HG03442 (cell line): Measurements from ENCODE around the gene LHX4.

Experiments
- ATAC-seq: cut with Tn5 transposase; IDR thresholded peaks from one replicate; pipeline ENCODE4 v1.9.1; 2021; ENCODE audit warnings: mild to moderate bottlenecking, moderate library complexity; ENCODE audit not compliant: unreplicated experiment

LHX4 gene

GRCh38 chr1:180229483-180230415 lies at the start of gene LHX4:
LHX4 (plus strand) TSS chr1:180230264; CDS start chr1:180230530, 266 bp downstream.
- ATAC-seq = peak; percentile 34

DNA sequence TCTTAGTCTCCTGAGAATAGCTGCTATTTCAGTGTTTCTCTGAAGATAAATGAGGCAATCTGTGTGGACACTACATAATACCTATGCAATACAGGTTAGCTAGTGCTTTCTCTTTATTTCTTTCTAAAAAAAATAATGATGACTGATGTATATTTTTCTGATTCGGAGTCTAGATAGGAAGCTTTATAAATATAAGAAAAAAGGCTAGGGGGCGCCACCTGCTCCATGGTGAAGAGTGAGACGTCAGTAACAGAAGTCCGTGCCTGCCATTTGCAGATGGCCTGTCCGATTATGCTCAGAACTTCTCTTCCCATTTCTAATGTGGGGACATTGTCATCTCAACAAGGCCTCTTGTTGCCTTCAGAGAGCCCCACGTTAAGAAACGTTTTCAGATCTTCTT lies 49.0 kb upstream of the LHX4 start:
- ATAC-seq = no peak

GRCh38 chr1:180181996-180182642 lies 47.9 kb upstream of the LHX4 start:
- ATAC-seq = no peak

DNA sequence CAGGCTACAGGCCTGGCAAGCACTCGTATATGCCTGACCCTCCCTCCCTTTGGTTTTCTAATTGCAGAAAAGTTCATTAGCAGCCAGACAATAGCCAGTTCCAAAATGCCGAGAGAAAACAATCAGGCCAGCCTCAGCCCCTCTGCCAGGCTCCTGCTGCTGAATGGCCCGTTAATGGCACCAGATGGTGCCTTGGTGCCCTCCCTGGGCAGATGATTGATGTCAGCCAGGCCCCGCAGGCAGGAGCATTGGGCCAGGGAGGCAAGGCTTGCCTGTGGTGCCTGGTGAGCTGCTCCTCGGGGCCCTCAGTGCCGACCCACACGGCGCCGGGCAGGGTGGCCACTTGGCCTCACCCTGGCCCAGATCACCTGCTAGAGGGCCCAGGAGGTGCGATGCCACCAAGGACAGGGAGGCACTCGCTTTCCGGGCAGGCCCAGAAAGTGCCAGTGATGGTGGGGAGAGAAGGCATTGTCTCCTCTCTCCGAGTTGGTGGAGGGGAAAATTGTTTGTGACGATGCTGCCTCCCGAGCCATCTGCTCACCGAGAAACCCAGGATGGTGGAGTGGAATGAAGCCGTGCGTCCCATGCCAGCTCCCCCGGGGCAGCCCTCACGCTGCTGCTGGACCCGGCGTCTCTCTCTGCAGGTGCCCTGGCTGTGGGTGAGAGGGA lies 47.3 kb upstream of the LHX4 start:
- no peak for ATAC-seq

DNA sequence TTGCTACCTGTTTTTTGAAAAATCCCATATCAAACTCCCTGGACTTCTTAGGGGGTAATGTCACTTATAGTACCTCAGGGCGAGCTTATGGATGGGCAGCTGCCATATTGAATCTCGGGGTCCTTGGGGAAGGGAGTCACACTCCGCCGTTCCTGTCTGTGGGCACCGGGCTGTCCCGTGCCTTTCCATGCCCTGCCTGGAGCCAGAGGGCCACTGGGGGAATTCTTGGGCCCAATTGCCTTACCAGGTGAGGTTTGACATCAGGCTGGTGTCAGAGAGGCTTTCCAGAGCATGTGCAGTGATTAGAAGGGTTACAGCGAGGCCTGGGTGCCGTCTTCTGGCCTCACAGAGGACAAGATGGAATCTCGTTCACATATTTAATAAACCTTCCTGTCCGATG lies 46.6 kb upstream of the LHX4 start:
- no peak for ATAC-seq

- ATAC-seq = no peak
These were observed 46.0 kb upstream of the LHX4 start for GRCh38 chr1:180184041-180184440.

- ATAC-seq = no peak
These were observed 44.8 kb upstream of the LHX4 start for GRCh38 chr1:180185281-180185680.

- no peak for ATAC-seq
These were observed 44.0 kb upstream of the LHX4 start for GRCh38 chr1:180185971-180186645.

DNA sequence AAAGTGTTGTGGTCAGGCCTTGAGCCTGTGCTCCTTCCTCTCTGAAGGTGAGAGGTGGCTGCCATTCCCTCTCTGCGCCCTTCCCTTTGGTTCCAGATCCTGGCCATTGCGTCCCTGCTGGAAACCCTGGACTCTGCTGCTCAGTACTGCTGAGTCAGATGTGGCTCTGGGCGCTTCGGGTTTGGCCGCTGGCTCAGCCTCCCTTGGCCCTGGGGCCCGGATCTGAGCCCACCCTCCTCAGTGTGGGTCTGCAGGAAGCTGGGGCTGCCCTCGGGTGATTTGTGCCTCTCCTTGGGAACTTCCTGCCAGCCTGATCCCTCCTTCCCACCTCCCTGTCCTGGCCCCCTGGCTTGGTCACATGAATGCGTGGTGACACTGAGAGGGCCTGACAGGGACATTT lies 43.2 kb upstream of the LHX4 start:
- no peak for ATAC-seq

GRCh38 chr1:180187626-180188025 lies 42.4 kb upstream of the LHX4 start:
- ATAC-seq = no peak

DNA sequence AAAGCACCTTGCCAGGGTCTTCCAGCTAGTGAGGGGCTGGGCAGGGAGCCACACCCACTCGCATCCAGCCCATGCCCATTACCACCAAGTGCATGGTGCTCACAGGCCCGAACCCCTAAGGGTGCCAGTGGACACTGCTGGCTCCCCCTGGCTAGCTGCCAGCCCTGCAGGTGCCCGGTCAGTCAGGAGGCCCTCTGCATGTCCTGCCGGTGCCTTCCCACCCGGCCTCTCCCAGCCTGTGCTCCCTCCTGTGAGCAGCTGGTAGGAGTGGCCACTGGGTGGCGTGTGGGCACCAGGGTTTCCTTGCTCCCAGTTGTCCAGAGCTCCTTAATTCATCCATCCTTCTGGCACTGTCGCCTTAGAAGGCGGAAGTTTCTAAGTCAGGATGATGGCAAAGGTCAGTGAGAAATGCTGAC lies 42.0 kb upstream of the LHX4 start:
- ATAC-seq = no peak

DNA sequence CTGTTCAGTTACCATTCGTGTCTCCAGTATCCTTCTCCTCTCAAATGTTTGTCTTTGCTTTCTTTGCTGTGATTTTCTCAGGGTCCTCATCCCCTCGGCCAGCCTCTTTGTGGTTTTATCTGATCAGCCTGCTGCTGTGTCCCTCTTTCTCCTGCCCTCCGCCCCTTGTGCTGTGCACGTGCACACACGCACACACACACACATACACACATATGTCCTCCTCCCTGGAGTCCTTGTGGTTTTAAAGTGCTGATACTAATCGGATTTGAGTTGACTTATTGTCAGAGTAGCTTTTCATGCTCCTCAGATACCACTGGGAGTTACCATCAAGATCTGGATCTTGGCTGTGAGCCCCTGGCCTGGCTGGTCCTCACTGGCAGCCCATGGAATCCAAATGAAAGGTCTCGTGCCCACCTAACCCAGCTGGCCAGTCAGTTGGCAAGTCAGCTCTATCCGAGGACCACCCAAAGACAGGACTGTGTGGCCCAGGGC lies 41.3 kb upstream of the LHX4 start:
- no peak for ATAC-seq

- ATAC-seq = no peak
These were observed 40.0 kb upstream of the LHX4 start for GRCh38 chr1:180190091-180190490.

DNA sequence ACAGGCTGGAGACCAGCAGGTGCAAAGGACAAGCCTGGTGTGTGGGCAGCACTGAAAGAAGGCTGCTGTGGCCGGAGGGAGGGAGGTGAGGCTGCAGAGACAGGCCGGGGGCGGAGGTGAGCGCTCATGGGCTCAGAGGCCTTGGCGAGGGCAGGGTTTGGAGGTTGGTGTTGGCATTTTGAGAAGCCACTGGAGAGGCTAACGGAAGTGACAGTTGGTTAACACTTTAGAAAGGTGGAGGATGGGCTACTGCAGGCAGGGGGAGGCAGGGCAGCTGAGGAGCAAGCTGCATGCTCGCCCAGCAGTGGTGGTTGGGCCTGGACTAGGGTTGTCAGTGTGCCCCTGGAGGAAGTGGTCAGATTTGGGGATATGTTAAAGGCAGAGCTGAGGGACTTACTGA lies 37.9 kb upstream of the LHX4 start:
- no peak for ATAC-seq

- no peak for ATAC-seq
These were observed 36.7 kb upstream of the LHX4 start for GRCh38 chr1:180193141-180194047.

DNA sequence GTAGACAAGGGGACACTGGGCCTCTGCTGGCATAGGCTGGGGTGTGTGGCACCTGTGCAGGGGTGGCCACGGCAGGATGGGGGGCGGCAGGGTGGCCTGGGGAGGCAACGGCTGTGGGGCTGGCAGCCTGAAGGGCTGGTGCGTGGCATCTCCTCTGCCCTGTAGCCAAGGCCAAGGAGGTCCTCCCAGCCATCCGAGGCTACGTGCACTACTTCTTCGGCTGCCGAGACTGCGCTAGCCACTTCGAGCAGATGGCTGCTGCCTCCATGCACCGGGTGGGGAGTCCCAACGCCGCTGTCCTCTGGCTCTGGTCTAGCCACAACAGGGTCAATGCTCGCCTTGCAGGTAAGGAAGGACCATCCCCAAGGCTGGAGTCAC lies 36.0 kb upstream of the LHX4 start:
- no peak for ATAC-seq

DNA sequence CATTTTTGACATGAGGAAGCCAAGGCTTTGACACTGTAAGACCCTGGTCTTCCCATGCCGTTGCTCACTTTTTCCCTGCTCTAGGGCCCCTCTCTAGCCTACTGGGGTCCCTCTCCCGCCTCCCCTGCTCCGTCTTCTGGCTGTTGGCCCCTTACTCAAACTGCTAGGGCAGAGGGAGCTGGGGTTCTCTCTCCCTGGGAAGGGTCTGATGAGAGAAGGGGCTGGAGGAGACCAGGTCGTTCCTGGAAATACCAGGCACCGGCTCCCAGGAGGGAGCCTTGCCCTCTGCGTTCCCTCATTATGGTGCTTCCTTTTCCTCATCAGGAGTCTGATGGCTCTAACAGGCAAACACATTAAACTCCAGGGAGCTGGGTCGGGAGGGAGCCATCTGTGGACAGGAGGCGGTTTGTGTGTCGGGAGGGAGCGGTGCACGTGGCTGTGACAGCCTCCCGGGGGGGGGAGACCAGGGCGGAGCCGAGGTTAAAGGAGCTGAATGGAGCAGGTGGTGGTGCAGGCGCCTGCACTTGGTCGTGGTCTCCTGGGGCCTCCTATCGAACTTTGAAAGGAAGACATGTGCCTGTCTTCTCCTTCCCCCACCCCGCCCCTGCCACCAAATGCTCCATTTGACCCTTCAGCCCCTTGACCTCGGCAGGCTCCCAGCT lies 35.4 kb upstream of the LHX4 start:
- ATAC-seq = no peak

GRCh38 chr1:180195401-180195800 lies 34.7 kb upstream of the LHX4 start:
- no peak for ATAC-seq

DNA sequence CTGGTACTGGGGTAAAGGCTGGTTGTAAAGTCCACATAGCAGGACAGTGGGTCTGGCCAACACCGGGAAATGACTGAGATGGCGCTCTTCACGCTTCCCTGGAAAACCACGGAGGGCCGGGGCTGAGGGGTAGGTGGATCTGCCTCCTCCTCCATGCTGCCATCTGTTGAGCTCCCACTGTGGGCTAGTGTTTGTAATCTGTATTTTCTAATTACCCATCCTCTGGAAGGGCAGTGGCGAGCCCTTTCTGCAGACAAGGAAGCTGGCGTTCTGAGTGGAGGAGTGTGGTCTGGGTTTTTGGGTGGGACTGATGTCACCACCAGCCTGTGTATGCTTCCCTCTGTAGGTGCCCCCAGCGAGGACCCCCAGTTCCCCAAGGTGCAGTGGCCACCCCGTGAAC lies 34.1 kb upstream of the LHX4 start:
- ATAC-seq = no peak
